Activated T-cell treated with anti-CD3 and anti-CD28 coated beads for 1 hour (primary cell): ENCODE data around the gene NGB.

Source experiments
- DNase-seq: peaks from one replicate; pipeline ENCODE4 v3.0.0-alpha.2; 2020; ENCODE audit warnings: low read depth

Gene NGB

DNA sequence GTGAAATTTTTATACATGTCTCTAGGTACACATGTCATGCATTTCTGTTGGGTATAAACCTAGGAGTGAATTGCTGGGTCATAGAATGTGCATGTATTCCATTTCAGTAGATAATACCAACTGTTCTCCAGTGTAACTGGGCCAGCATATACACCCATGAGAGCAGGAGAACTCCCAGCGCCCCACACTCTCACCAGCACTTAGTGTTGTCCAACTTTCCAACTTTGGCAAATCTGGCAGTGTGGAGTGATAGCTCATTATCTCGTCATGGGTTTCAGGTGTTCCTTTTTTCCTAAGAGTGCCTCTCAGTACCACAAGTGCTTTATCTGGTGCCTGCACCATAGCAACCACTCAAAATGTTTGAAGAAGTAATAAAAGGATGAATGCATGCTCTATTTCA, 40.1 kb downstream of the NGB start:
- no peak for DNase-seq

DNA sequence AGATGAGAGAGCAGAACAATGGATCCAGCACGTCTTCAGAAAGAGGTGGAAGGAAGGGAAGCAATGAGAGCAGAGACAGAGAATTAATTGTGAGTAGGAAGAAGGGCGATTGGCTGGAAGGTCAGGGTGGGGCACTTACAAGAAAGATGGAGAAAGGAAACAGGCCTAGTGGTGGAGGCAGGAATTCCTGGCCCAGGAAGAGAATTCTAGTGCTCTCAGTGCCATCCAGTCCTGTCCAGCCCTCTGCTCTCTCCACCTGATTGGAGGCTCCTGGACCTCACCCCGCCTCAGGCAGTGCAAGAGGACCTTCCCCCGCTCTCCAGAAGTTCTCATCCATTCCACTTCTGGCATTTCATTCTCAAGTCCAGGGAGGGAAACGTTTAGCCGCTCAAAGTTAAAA, 43.0 kb downstream of the NGB start:
- DNase-seq, result no peak

DNA sequence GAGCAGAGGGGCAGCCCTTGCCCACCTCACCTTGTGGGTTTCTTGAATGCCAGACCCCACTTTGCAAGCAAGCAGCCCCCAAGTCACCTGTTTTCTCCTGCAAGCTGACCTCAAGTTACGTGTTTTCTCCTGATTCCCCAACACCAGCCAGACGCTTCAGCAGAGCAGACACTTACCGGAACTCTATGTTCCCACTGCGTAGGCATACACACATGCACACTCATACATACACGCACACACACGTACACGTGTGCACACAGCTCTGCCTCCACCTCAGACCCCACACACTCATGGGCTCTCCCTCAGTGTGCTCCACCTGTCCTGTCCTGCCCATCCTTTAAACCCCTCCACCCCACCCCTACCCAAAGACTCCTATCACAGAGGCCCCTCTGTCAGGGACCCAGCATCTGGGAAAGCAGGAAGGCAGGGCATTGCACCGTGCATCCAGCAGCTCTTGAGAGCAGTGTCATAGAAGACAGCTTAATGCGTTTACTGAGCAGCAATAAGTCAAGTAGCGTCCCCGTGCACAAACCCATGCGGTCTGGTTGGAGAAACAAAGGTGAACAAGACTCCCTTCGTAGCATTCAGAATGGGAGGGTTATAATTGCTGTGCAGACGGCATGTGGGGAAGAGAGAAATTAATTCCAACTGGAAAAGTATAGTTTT, 45.0 kb downstream of the NGB start:
- DNase-seq, result no peak

DNA sequence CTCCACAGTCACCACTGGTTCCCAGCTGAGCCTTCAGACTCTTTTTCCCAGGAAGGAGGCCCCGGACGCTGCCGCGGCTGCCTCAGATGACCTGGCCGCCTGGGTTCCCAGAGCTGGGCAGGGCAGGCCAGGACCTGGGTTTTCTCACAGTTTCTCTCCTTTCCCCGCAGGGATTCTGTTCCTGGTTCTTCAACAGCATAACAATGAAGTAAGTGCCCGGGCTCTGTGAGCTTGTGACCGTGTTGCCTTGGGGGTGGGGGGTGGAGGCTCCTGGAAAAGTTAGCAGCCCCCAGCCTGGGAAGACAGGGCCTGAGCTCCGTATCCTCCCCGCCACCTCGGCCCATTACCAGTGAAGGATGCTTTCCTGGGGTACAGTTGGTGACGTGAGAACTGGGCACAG, 45.8 kb downstream of the NGB start:
- no peak for DNase-seq

DNA sequence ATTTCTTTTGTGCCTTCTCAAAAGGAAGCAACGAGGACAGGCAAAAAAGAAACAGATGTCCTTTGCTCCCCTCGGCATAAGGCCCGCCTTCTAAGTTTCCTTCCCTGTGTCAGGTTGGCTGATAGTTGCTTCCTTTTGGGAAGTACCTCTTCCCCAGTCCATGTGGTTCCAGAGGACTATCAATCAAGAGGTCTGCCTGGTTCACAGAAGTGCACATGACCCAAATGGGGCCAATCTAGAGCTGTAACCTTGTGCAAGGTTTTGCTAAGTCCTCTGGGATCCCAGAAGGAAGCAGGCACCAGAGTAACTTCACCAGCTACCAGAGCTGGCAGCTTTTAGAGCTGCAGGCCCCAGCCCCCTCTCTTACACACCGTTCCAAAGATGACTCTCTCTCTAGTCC, 46.8 kb downstream of the NGB start:
- DNase-seq, result no peak

DNA sequence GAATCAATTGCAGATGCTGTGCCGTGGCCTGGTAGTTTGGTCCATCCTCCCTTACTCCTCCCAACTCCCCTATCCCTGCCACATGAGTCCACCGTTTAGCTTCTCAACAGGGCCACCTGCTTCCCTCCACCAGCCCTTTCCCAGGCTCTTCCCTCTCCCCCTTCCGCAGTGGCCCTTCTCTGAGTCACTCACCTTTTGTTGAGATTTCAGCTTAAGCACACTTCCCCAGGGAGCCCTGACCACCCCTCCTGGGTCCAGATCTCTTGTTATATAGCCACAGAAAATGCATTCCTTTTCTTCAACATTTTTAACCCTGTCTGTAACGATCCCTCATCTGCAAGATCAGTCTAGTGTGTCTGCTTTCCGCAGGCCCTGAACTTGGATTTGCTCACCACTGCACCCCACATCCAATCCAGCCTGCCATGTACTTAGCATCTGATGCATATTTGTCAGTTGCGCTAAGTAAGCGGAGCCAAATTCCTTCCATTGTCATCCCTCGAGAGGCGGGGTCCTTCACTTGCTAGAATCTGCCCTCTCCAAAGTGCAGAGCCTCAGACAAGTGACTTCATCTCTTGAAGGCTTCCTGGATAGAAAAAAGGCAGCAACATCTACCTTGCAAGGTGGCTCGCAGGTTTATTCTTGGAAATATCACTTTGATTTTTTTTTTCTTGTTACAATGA, 48.3 kb downstream of the NGB start:
- no peak for DNase-seq

DNA sequence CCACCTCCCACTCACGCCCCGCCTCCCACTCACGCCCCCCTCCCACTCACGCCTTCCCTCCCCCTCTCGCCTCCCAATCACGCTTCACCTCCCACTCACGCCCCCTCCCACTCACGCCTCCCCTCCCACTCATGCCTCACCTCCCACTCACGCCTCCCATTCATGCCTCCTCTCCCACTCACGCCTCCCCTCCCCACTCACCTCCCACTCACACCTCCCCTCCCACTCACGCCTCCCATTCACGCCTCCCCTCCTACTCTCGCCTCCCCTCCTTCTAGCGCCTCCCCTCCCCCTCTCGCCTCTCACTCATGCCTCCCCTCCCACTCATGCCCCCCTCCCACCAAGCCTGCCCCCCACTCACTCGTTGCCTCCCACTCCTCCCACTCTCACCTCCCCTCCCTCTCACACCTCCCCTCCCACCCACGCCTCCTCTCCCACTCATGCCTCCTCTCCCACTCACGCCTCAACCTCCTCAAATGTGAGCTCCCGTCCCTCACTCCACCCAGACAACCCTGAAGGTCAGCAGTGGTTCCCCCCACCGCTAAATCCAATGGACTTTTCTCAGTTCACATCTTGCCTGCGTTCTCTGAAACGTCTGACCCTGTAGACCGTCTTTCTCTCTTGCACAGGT, 49.6 kb downstream of the NGB start:
- DNase-seq, result no peak

DNA sequence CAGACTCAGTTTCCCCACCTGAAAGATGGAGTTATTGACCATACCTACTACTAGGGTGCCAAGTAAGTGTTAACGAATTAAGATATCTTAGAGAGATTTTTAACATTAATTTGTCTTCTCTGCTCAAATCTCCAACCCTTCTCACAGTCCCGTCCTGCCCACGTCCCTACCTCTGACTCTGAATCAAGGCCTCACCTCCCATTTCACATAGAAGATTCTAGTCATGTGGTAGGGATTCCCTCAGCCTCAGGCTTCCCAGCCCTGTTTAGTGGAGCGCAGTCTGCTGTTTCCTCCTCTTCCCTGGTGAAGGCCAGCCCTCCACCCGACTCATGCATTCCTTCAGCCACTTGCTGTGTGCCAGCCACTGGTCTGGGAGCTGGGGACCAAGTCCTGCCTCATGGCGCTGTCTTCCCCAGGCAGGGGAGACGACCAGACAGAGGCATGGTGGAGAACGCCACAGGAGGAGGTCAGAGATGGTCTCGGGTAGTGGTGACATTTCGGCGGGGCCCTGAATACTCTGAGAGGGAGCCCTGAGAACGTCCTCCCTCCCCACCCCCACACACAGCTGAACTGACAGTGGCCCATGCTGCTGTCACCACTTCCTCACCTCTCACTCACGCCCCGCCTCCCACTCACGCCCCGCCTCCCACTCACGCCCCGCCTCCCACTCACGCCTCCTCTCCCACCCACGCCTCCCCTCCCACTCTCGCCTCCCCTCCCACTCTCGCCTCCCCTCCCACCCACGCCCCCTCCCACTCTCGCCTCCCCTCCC, 50.6 kb downstream of the NGB start:
- no peak for DNase-seq

DNA sequence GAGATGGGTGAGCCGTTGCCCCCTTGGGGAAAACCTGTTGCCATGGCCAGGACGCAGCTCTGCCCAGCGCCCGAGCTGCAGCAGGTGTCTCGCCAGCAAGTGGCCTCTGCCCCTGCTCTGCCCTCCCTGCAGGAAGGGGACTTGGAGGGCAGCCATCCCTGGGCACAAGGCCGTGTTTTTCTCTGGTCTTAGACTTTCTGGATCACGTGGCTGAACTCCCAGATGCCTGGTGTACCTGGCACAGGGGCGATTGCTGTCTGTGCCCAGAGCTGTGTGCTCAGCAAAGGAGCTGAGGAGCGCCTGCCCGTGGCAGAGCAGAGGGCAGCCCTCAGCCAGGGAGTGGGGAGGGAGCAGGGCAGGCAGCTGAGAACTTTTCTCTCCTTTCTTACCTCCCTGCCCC, 51.4 kb downstream of the NGB start:
- DNase-seq, result no peak

DNA sequence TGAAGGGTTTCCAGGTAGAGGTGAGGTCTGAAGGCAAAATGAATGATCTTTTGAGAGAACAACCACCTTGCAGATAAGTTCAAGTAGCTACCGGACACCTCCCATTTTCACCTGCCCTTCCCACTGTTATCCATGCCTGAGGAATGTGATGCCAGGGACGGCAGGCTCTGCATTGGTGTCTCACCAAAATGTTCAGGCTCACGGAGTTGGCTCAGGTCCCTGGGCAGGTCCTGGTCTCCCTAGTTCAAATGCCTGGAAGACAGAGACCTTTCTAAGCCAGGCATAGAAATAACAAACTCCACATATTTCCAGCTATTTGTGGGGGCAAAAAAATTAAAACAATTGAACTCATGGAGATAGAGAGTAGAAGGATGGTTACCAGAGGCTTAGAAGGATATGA, 53.5 kb downstream of the NGB start:
- DNase-seq, result no peak
